Measurements from ENCODE around the gene SLC12A2. TPM values are rescaled to one million over a fixed set of nuclear protein-coding genes. Genes with fewer than 3 reads are reported as not detected.

SLC12A2 gene
- total and polyA plus RNA-seq, 2 donors (not counting 1 experiment from before 2014, with no cell fraction given) = 3.1 to 28.7 TPM

- Mint-ChIP-seq H3K27ac (no peak overlapping the region), H3K9me3 (ENCODE audit: insufficient read depth) (no peaks in the 10 kb centered on the region), H3K4me1 (peaks cover 1% of the 10 kb centered on the region), H3K27me3 (no peaks in the 10 kb centered on the region), H3K4me3 (no peak overlapping the region)
- ATAC-seq (ENCODE audit: low read depth) (no peak), DNase-seq (no peak)
- H3K79me2 ChIP-seq (ENCODE audit: control insufficient read depth, insufficient read depth, low read length) = no peaks in the 10 kb centered on the region
- H3K9ac ChIP-seq (ENCODE audit: low read length) = no peak overlapping the region
- H3K36me3 ChIP-seq (replicated peaks in 1 of 2; ENCODE audit: control extremely low read depth in 1 of 2, control insufficient read depth in 1 of 2, extremely low read depth in 1 of 2, insufficient read depth in 2 of 2, low read length in 1 of 2) = no peaks in the 10 kb centered on the region
- no peak overlapping the region for H3K4me2 ChIP-seq (replicated peaks; ENCODE audit: low read depth, low read length, poor library complexity, severe bottlenecking)
- no peak overlapping the region for H3K27ac ChIP-seq (ENCODE audit: low read length in 2 of 2)
- no peaks in the 10 kb centered on the region for H3K27me3 ChIP-seq (replicated peaks in 1 of 4; ENCODE audit: control extremely low read depth in 1 of 4, control insufficient read depth in 3 of 4, insufficient read depth in 4 of 4, low read length in 3 of 4)
- no peaks in the 10 kb centered on the region for H3K4me1 ChIP-seq (ENCODE audit: control insufficient read depth in 2 of 2, insufficient read depth in 2 of 2, low read length in 2 of 2)
- ChIA-PET CTCF (no interaction called here), POLR2A (no interaction called here)
- peaks cover 0 to 5% (median 0%) of the 10 kb centered on the region in 3 donors for H3K9me3 ChIP-seq (ENCODE audit: control extremely low read depth in 1 of 3, control insufficient read depth in 2 of 3, insufficient read depth in 1 of 3, low read length in 2 of 3)
- no peak overlapping the region for H3K4me3 ChIP-seq (ENCODE audit: control extremely low read depth in 1 of 5, extremely low read depth in 1 of 5, insufficient read depth in 1 of 5, low read depth in 2 of 5, low read length in 4 of 5)
- intact Hi-C loops (cut with micrococcal nuclease) = no loop called here
- H2AFZ ChIP-seq (ENCODE audit: insufficient read depth, low read depth, low read length, poor library complexity, severe bottlenecking) = no peak overlapping the region
- TF ChIP-seq, protein P1, sequence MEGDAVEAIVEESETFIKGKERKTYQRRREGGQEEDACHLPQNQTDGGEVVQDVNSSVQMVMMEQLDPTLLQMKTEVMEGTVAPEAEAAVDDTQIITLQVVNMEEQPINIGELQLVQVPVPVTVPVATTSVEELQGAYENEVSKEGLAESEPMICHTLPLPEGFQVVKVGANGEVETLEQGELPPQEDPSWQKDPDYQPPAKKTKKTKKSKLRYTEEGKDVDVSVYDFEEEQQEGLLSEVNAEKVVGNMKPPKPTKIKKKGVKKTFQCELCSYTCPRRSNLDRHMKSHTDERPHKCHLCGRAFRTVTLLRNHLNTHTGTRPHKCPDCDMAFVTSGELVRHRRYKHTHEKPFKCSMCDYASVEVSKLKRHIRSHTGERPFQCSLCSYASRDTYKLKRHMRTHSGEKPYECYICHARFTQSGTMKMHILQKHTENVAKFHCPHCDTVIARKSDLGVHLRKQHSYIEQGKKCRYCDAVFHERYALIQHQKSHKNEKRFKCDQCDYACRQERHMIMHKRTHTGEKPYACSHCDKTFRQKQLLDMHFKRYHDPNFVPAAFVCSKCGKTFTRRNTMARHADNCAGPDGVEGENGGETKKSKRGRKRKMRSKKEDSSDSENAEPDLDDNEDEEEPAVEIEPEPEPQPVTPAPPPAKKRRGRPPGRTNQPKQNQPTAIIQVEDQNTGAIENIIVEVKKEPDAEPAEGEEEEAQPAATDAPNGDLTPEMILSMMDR (IDR thresholded peaks at IDR 0.05) = no peak
- TF ChIP-seq EZH2 (IDR thresholded peaks at IDR 0.05; ENCODE audit: borderline replicate concordance, insufficient read depth, low read depth, low read length, poor library complexity, severe bottlenecking) = no peak
- no CpG with 5 or more reads among the region's 1 CpG for WGBS (ENCODE audit: insufficient coverage)
- H4K20me1 ChIP-seq (ENCODE audit: control insufficient read depth, insufficient read depth, low read length, poor library complexity, severe bottlenecking) = no peaks in the 10 kb centered on the region
Observed at GRCh38 chr5:128195316-128195715, 111.8 kb downstream of the SLC12A2 start.

GRCh38 chr5:128196080-128196479, 112.5 kb downstream of the SLC12A2 start:
- no peak overlapping the region for H3K4me3 ChIP-seq (ENCODE audit: control extremely low read depth in 1 of 5, extremely low read depth in 1 of 5, insufficient read depth in 1 of 5, low read depth in 2 of 5, low read length in 4 of 5)
- Mint-ChIP-seq H3K9me3 (ENCODE audit: insufficient read depth) (no peaks in the 10 kb centered on the region), H3K27me3 (no peaks in the 10 kb centered on the region), H3K4me3 (no peak overlapping the region), H3K4me1 (peaks cover 3% of the 10 kb centered on the region), H3K27ac (no peak overlapping the region)
- ATAC-seq (ENCODE audit: low read depth) = no peak
- no peak for DNase-seq
- H2AFZ ChIP-seq (ENCODE audit: insufficient read depth, low read depth, low read length, poor library complexity, severe bottlenecking) = no peak overlapping the region
- no peaks in the 10 kb centered on the region for H4K20me1 ChIP-seq (ENCODE audit: control insufficient read depth, insufficient read depth, low read length, poor library complexity, severe bottlenecking)
- CTCF ChIA-PET = interaction anchor here (1.3 kb wide), 1 partner anchor 321 kb away, joined by 3 read pairs; no protein-coding TSS in a partner anchor
- no CpG with 5 or more reads among the region's 2 CpGs for WGBS (ENCODE audit: insufficient coverage)
- TF ChIP-seq EZH2 (IDR thresholded peaks at IDR 0.05; ENCODE audit: borderline replicate concordance, insufficient read depth, low read depth, low read length, poor library complexity, severe bottlenecking) = no peak
- TF ChIP-seq, protein P1 (IDR thresholded peaks at IDR 0.05) = no peak
- H3K27ac ChIP-seq (ENCODE audit: low read length in 2 of 2) = no peak overlapping the region
- no peak overlapping the region for H3K4me2 ChIP-seq (replicated peaks; ENCODE audit: low read depth, low read length, poor library complexity, severe bottlenecking)
- H3K9me3 ChIP-seq (ENCODE audit: control extremely low read depth in 1 of 3, control insufficient read depth in 2 of 3, insufficient read depth in 1 of 3, low read length in 2 of 3) = peaks cover 0 to 5% (median 0%) of the 10 kb centered on the region in 3 donors
- H3K27me3 ChIP-seq (replicated peaks in 1 of 4; ENCODE audit: control extremely low read depth in 1 of 4, control insufficient read depth in 3 of 4, insufficient read depth in 4 of 4, low read length in 3 of 4) = no peaks in the 10 kb centered on the region
- H3K4me1 ChIP-seq (ENCODE audit: control insufficient read depth in 2 of 2, insufficient read depth in 2 of 2, low read length in 2 of 2) = peaks cover 2% of the 10 kb centered on the region in 2 donors
- no peak overlapping the region for H3K9ac ChIP-seq (ENCODE audit: low read length)
- intact Hi-C loops (cut with micrococcal nuclease) = no loop called here
- no peaks in the 10 kb centered on the region for H3K36me3 ChIP-seq (replicated peaks in 1 of 2; ENCODE audit: control extremely low read depth in 1 of 2, control insufficient read depth in 1 of 2, extremely low read depth in 1 of 2, insufficient read depth in 2 of 2, low read length in 1 of 2)
- POLR2A ChIA-PET = no interaction called here
- no peaks in the 10 kb centered on the region for H3K79me2 ChIP-seq (ENCODE audit: control insufficient read depth, insufficient read depth, low read length)
